ENCODE measurements around the gene ANGPTL8.
A peak's percentile ranks its signal among the peaks of the same experiment; 100 is the strongest.

Gene ANGPTL8

DNA sequence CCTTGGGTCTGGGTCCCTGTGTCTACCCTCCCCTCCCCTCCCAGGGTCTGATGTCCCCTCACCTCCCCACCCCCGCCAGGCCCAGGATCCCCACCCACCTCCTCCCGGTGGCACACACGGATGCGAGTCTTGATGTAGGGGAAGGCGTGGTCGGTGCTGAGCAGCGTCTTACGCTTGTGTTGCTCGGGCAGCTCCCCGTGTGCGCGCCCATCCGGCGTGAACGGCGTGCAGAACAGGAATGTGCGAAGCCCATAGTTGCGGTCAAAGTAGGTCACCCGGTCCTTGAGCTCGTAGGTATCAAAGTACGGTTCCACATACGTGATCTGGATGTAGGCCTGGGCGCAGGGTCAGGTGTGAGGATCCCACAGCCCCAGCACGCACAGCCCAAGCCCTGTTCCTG lies 37.6 kb upstream of the ANGPTL8 start:
- DNase-seq (ENCODE audit: extremely low spot score): no peak
- POLR2A ChIA-PET: no interaction called here
- CTCF ChIA-PET: interaction anchor here (0.8 kb wide), 1 partner anchor 166 kb away, joined by 3 read pairs; no protein-coding TSS in a partner anchor
- TF ChIP-seq NFRKB (IDR thresholded peaks at IDR 0.05) (no peak), TARDBP (IDR thresholded peaks at IDR 0.05) (no peak), ELF4 (IDR thresholded peaks at IDR 0.05) (no peak), FOXA1 (IDR thresholded peaks at IDR 0.05) (no peak), ARNT (IDR thresholded peaks at IDR 0.05) (no peak), FOXM1 (IDR thresholded peaks at IDR 0.05; ENCODE audit: borderline replicate concordance) (no peak), CTBP1 (IDR thresholded peaks at IDR 0.05; ENCODE audit: borderline replicate concordance) (no peak), BHLHE40 (IDR thresholded peaks at IDR 0.05; ENCODE audit: borderline replicate concordance) (no peak), LEF1 (IDR thresholded peaks at IDR 0.05; ENCODE audit: borderline replicate concordance) (no peak), SP1 (IDR thresholded peaks at IDR 0.05) (no peak), FOXK2 (IDR thresholded peaks at IDR 0.05) (no peak)
- TF ChIP-seq, protein P1, sequence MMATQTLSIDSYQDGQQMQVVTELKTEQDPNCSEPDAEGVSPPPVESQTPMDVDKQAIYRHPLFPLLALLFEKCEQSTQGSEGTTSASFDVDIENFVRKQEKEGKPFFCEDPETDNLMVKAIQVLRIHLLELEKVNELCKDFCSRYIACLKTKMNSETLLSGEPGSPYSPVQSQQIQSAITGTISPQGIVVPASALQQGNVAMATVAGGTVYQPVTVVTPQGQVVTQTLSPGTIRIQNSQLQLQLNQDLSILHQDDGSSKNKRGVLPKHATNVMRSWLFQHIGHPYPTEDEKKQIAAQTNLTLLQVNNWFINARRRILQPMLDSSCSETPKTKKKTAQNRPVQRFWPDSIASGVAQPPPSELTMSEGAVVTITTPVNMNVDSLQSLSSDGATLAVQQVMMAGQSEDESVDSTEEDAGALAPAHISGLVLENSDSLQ (IDR thresholded peaks at IDR 0.05): no peak

GRCh38 chr19:11202488-11203193 lies 36.8 kb upstream of the ANGPTL8 start:
- ChIA-PET POLR2A (no interaction called here), CTCF (interaction anchor here (0.8 kb wide), 1 partner anchor 167 kb away, joined by 3 read pairs; no protein-coding TSS in a partner anchor)
- TF ChIP-seq FOXM1 (IDR thresholded peaks at IDR 0.05; ENCODE audit: borderline replicate concordance) (no peak), FOXK2 (IDR thresholded peaks at IDR 0.05) (no peak), FOXA1 (IDR thresholded peaks at IDR 0.05) (no peak), ARNT (IDR thresholded peaks at IDR 0.05) (no peak), TARDBP (IDR thresholded peaks at IDR 0.05) (no peak), CTBP1 (IDR thresholded peaks at IDR 0.05; ENCODE audit: borderline replicate concordance) (no peak), ZNF384 (IDR thresholded peaks at IDR 0.05) (no peak), NFRKB (IDR thresholded peaks at IDR 0.05) (no peak), ELF4 (IDR thresholded peaks at IDR 0.05) (no peak), SP1 (IDR thresholded peaks at IDR 0.05) (no peak)
- TF ChIP-seq, protein P1 (IDR thresholded peaks at IDR 0.05): no peak
- no peak for DNase-seq (ENCODE audit: extremely low spot score)

- POLR2A ChIA-PET: no interaction called here
- TF ChIP-seq CTBP1 (IDR thresholded peaks at IDR 0.05; ENCODE audit: borderline replicate concordance) (no peak), ELF4 (IDR thresholded peaks at IDR 0.05) (no peak), FOXA1 (IDR thresholded peaks at IDR 0.05) (no peak), FOXK2 (IDR thresholded peaks at IDR 0.05) (no peak), SUZ12 (IDR thresholded peaks at IDR 0.05) (no peak), FOXM1 (IDR thresholded peaks at IDR 0.05; ENCODE audit: borderline replicate concordance) (no peak), L3MBTL2 (conservative IDR thresholded peaks at IDR 0.05) (no peak), ZNF384 (IDR thresholded peaks at IDR 0.05) (no peak), HDGF (IDR thresholded peaks at IDR 0.05; ENCODE audit: borderline replicate concordance) (no peak), NFRKB (IDR thresholded peaks at IDR 0.05) (no peak), ARNT (IDR thresholded peaks at IDR 0.05) (no peak)
- TF ChIP-seq, protein P1 (IDR thresholded peaks at IDR 0.05): no peak
- CTCF ChIA-PET: interaction anchor here (1.8 kb wide), 1 partner anchor 66 kb away, joined by 7 read pairs; no protein-coding TSS in a partner anchor
- DNase-seq (ENCODE audit: extremely low spot score): peak; percentile 73
These were observed 36.0 kb upstream of the ANGPTL8 start for GRCh38 chr19:11203194-11204075.

DNA sequence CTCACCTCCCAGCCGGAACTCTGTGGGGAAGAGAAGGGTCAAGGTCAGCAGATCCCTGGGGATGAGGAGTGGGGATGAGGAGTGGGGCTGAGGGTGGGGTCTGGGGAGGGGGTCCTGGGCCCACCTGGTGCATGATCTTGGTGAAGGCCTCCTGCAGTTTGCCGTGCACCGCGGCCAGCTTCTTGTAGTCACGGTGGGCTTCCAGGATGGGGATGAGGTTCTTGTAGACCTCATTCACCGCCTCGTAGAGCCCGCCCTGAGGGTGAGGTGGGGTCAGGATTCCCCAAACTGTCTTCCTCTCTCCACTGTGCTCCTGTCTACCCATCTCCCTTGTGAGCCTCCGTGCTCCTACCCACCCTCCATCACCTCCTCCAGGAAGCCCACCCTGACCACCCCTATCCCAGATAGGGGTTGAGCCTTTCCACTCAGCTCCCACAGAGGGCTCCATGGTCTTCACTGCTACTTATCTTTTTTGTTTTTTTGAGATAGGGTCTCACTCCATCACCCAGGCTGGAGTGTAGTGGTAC lies 35.3 kb upstream of the ANGPTL8 start:
- ChIA-PET POLR2A (no interaction called here), CTCF (interaction anchor here (1.8 kb wide), 1 partner anchor 66 kb away, joined by 7 read pairs; no protein-coding TSS in a partner anchor)
- DNase-seq (ENCODE audit: extremely low spot score): no peak
- no peak for TF ChIP-seq TARDBP (IDR thresholded peaks at IDR 0.05)

GRCh38 chr19:11204943-11205349 lies 34.5 kb upstream of the ANGPTL8 start:
- TF ChIP-seq NFRKB (IDR thresholded peaks at IDR 0.05) (no peak), L3MBTL2 (conservative IDR thresholded peaks at IDR 0.05) (no peak), ZNF384 (IDR thresholded peaks at IDR 0.05) (no peak), CTBP1 (IDR thresholded peaks at IDR 0.05; ENCODE audit: borderline replicate concordance) (no peak), FOXK2 (IDR thresholded peaks at IDR 0.05) (no peak), FOXA1 (IDR thresholded peaks at IDR 0.05) (no peak), HDGF (IDR thresholded peaks at IDR 0.05; ENCODE audit: borderline replicate concordance) (no peak), TARDBP (IDR thresholded peaks at IDR 0.05) (no peak), BHLHE40 (IDR thresholded peaks at IDR 0.05; ENCODE audit: borderline replicate concordance) (no peak), SUZ12 (IDR thresholded peaks at IDR 0.05) (no peak), FOXM1 (IDR thresholded peaks at IDR 0.05; ENCODE audit: borderline replicate concordance) (no peak), ELF4 (IDR thresholded peaks at IDR 0.05) (no peak), LEF1 (IDR thresholded peaks at IDR 0.05; ENCODE audit: borderline replicate concordance) (no peak), SP1 (IDR thresholded peaks at IDR 0.05) (no peak), ARNT (IDR thresholded peaks at IDR 0.05) (no peak)
- TF ChIP-seq, protein P1 (IDR thresholded peaks at IDR 0.05): no peak
- DNase-seq (ENCODE audit: extremely low spot score): no peak
- ChIA-PET CTCF (interaction anchor here (1.8 kb wide), 1 partner anchor 67 kb away, joined by 7 read pairs; no protein-coding TSS in a partner anchor), POLR2A (no interaction called here)
